Measurements from ENCODE around the gene TNPO2. TPM values are rescaled to one million over a fixed set of nuclear protein-coding genes. Genes with fewer than 3 reads are reported as not detected.
"Not testable (repeated sequence)": the region's sequence is repeated elsewhere in the genome, so short reads cannot be mapped to it uniquely, and the experiment has no call there.

TNPO2 gene
- total RNA-seq, 1 donor from 2014 or later, result 163 TPM

DNA sequence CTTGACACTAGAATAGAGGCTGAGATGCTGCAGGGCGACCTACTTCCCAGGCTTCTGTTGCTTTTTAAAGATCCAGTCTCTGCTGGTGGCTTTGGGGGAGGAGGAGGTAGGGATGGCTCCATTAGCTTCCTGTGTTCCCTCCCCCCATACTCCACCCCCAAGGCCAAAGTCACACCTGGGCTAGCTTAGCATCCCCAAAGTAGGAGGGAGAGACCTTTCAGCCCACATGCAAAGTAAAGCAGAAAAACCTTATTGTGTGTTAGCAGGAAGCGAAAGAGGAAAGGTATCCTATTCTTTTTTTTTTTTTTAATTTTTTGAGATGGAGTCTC is 3.2 kb upstream of the TNPO2 start:
- Mint-ChIP-seq H3K27me3 (no peaks in the 10 kb centered on the region), H3K4me1 (peaks cover 18% of the 10 kb centered on the region), H3K27ac (peak overlapping the region; percentile 59), H3K9me3 (no peaks in the 10 kb centered on the region), H3K36me3 (ENCODE audit: low read depth) (peaks cover 46% of the 10 kb centered on the region), H3K4me3 (no peak overlapping the region)
- no peak for DNase-seq
- intact Hi-C loops (cut with micrococcal nuclease), result no loop called here

DNA sequence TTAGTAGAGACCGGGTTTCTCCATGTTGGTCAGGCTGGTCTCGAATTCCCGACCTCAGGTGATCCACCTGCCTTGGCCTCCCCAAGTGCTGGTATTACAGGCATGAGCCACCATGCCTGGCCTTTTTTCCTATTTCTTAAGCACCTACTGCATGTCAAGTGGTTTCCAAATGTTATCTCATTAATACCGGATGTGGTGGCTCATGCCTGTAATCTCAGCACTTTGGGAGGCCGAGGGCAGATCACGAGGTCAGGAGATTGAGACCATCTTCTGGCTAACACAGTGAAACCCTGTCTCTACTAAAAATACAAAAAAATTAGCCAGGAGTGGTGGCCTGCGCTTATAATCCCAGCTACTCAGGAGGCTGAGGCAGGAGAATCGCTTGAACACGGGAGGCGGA is 1.9 kb upstream of the TNPO2 start:
- H3K27ac Mint-ChIP-seq; H3K27me3 Mint-ChIP-seq; H3K9me3 Mint-ChIP-seq; intact Hi-C loops (cut with micrococcal nuclease); DNase-seq; H3K4me3 Mint-ChIP-seq: not testable (repeated sequence)
- peaks cover 25% of the 10 kb centered on the region for H3K4me1 Mint-ChIP-seq
- peaks cover 54% of the 10 kb centered on the region for H3K36me3 Mint-ChIP-seq (ENCODE audit: low read depth)

DNA sequence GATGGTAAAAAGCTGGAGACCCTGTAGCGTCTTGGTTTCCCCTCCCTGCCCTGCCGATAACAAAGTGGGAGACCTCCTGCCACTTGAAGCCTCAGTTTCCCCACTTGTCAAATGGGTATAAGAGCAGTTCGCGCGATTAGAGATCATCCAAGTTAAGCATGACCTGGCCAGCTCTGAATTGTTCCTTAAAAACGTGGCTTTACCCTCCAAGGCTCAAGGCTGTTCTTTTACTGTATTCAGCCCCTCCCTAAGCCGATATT is 421 bp downstream of the TNPO2 start:
- Mint-ChIP-seq H3K4me1 (peaks cover 33% of the 10 kb centered on the region), H3K9me3 (no peaks in the 10 kb centered on the region), H3K27me3 (no peaks in the 10 kb centered on the region), H3K27ac (peak overlapping the region; percentile 93), H3K36me3 (ENCODE audit: low read depth) (peaks cover 51% of the 10 kb centered on the region), H3K4me3 (peak overlapping the region; percentile 95)
- peak; percentile 69 for DNase-seq
- intact Hi-C loops (cut with micrococcal nuclease), result loop anchor here (5.0 kb wide), 1 partner anchor 69 kb away; the partner anchor contains the start of gene JUNB

DNA sequence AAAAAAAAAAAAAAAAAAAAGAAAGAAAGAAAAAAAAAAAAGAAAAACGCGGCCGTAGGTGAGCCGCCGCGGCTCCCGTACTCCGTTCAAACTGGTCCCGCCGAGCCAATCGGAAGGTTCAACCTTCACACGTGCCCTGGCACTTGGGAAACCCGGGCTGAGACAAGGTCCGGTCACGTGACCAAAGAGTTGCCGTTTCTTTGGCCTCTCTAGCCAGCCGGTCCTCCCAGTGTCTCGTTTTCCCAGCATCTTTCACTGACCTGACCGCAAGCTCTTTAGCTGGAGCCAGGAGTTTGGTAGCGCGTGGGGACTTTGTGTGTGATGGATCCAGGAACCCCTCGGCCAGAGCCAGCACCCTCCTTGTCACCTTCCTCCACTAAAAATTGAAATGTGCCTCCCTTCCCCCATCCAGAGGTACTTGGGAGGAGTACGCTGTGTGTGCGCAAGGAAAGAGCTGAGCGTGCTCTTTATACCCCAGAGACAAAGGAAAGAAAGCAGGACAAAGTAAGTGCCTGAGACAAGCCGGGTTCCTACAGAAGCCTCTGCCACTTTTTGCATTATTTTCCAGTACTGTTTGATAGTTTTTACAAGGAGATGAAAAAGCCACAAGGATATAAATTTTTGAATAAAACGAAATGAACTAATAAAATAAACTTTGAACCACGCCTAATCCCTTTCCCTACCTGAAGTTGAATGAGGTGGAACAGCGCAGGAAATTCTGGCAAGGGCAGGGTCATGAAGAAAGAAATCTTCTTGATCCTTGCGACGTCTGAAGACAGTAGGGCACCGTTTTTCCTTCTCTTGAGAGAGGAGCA is 959 bp downstream of the TNPO2 start:
- H3K4me1 Mint-ChIP-seq, result peaks cover 33% of the 10 kb centered on the region
- intact Hi-C loops (cut with micrococcal nuclease), result loop anchor here (1.0 to 5.0 kb wide), 3 partner anchors 11 to 70 kb away; partner anchors contain the start of genes DHPS and JUNB
- no peaks in the 10 kb centered on the region for H3K9me3 Mint-ChIP-seq
- DNase-seq, result peak; percentile 98
- H3K36me3 Mint-ChIP-seq (ENCODE audit: low read depth), result peaks cover 49% of the 10 kb centered on the region
- peak overlapping the region; percentile 95 for H3K4me3 Mint-ChIP-seq
- no peaks in the 10 kb centered on the region for H3K27me3 Mint-ChIP-seq
- peak overlapping the region; percentile 93 for H3K27ac Mint-ChIP-seq

DNA sequence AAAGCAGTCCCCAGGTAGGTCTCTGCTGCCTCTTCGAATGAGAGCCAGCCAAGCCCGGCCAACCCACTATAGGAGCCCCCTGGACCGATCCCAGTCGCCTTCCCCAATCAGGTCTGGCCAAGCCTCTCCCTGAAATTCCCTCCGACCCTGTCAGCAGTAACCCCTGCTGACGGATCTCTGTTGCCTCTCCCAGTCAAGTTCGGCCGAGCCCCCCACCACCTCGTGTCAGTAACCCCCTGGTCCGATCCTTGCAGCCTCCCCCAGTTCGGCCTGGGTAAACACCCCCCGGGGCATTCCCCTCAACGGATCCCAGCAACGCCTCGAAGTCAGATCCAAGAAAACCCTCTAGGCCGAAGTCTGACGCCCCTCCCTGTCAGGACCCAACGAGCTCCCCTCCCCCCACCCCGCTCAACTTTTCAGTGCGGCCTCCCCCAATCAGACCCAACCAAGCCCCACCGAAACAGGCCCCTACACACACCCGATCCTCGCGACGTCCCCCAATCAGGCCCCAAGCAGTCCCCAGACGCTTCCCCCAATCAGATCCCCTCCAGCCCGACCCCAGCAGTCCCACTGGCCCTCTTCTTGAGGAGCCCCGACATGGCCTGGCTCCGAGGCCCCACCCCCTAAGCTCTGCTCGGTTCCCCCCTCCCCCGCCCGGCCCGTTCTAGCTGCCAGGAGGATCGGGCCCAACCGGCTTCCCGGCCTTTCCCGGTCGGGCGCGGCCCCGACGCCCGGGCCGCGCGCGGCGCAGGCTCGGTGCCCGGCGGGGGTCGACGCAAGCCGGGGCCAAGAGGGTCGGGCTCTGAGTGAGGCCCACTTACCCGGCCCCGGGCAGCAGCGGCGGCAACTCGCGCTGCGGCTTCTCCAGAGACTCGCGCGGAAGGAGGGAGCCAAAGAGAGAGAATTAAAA is 1.8 kb downstream of the TNPO2 start:
- Mint-ChIP-seq H3K36me3 (ENCODE audit: low read depth) (peaks cover 47% of the 10 kb centered on the region), H3K9me3 (no peaks in the 10 kb centered on the region), H3K4me1 (peaks cover 33% of the 10 kb centered on the region), H3K27me3 (no peaks in the 10 kb centered on the region), H3K27ac (peak overlapping the region; percentile 93), H3K4me3 (peak overlapping the region; percentile 95)
- intact Hi-C loops (cut with micrococcal nuclease), result loop anchor here (1.0 to 5.0 kb wide), 3 partner anchors 11 to 70 kb away; partner anchors contain the start of genes DHPS and JUNB
- peak; percentile 84 for DNase-seq

DNA sequence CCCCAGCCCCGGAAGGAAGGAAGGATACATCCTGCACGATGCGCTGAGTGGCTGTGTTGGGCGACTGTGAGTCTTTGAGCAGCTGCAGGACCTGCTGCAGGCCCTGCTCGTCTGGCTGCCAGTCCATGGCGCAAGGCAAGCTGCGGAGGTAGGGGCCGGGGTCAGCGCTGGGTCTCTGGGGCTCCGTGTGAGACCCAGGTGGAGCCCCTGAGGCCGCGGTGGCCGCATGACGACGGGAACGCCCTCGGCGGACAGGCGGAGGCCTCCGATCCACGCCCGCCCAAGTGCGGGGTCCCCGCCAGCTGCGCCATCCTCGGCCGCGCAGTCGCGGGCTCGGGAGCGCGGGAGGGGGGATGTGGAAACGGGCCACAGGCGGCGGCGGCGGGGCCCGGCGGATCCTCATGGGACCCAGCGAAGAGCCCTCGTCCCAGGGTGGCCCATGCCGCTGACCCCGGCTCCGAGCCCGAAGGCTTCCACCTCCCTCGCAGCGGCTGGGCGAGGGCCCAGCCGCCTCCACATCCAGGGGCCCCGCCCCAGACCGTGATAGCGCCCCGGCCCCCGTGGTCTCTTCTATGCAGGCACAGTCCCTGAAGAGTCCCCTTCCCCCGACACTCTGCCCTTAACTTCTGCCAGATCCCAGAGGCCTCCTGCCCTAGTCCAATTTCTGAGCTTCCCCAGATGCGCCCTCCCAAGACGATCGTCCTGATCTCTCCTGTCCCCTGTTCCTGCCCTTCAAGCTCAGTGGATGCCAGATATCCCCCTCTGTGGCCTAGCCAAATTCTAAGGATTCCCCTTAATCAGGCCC is 2.7 kb downstream of the TNPO2 start:
- H3K27ac Mint-ChIP-seq, result peak overlapping the region; percentile 92
- DNase-seq, result peak; percentile 75
- peaks cover 35% of the 10 kb centered on the region for H3K4me1 Mint-ChIP-seq
- H3K27me3 Mint-ChIP-seq, result no peaks in the 10 kb centered on the region
- intact Hi-C loops (cut with micrococcal nuclease), result loop anchor here (5.0 kb wide), 1 partner anchor 71 kb away; the partner anchor contains the start of gene JUNB
- peaks cover 48% of the 10 kb centered on the region for H3K36me3 Mint-ChIP-seq (ENCODE audit: low read depth)
- H3K9me3 Mint-ChIP-seq, result no peaks in the 10 kb centered on the region
- peak overlapping the region; percentile 93 for H3K4me3 Mint-ChIP-seq

DNA sequence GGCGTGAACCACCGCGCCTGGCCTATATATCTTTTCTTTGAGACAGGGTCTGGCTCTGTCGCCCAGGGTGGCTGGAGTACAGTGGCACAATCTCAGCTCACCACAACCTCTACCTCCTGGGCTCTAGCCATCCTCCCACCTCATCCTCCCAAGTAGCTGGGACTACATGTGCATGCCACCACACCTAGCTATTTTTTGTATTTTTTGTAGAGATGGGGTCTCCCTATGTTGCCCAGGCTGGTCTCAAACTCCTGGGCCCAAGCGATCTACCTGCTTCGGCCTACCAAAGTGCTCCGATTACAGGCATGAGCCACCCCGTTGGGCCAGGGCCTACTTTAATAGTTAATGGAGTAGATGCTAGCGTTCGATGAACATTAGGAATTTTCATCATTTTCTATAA is 3.4 kb downstream of the TNPO2 start:
- intact Hi-C loops (cut with micrococcal nuclease), result loop anchor here (5.0 kb wide), 1 partner anchor 72 kb away; the partner anchor contains the start of gene JUNB
- Mint-ChIP-seq H3K27ac (peak overlapping the region; percentile 77), H3K4me3 (peak overlapping the region; percentile 93), H3K27me3 (no peaks in the 10 kb centered on the region), H3K36me3 (ENCODE audit: low read depth) (peaks cover 53% of the 10 kb centered on the region), H3K4me1 (peaks cover 35% of the 10 kb centered on the region), H3K9me3 (no peaks in the 10 kb centered on the region)
- DNase-seq, result no peak

DNA sequence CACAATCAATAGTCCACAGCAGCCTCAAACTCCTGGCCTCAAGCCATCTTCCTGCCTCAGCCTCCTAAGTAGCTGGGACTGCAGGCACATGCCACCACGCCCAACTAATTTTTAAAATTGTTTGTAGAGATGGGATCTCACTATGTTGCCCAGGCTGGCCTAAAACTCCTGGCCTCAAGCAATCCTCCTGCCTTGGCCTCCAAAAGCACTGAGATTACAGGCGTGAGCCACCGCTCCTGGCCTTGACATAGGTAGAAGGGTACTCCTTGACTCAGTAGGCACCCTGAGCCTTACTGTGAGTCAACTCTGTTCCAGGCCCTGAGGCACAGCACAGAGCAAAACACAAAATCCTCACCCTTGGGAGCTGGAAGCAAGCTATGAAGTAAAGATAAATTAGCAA is 7.8 kb downstream of the TNPO2 start:
- DNase-seq, result no peak
- intact Hi-C loops (cut with micrococcal nuclease), result no loop called here
- no peak overlapping the region for H3K4me3 Mint-ChIP-seq
- peaks cover 58% of the 10 kb centered on the region for H3K36me3 Mint-ChIP-seq (ENCODE audit: low read depth)
- no peaks in the 10 kb centered on the region for H3K27me3 Mint-ChIP-seq
- no peaks in the 10 kb centered on the region for H3K9me3 Mint-ChIP-seq
- peaks cover 19% of the 10 kb centered on the region for H3K4me1 Mint-ChIP-seq
- H3K27ac Mint-ChIP-seq, result no peak overlapping the region

DNA sequence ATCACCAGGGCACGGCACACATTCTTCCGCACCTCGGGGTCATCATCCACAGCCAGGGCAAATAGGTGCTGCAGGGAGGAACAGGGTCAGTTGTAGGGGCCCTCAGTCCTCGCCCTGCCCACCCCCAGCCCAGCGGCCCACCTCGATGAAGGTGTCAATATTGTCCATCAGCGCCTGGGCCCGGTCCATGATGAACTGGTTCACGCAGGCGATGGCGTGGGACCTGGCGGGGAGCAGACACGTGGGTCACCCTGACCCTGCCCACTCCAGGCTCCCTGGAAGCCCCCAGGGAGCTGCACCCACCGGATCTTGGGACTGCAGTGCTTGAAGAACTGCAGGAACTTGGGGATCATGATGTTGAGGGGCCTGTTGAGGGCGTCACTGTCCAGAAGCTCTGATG is 8.6 kb downstream of the TNPO2 start:
- no peak overlapping the region for H3K4me3 Mint-ChIP-seq
- intact Hi-C loops (cut with micrococcal nuclease), result no loop called here
- DNase-seq, result no peak
- H3K27me3 Mint-ChIP-seq, result no peaks in the 10 kb centered on the region
- H3K9me3 Mint-ChIP-seq, result no peaks in the 10 kb centered on the region
- peaks cover 60% of the 10 kb centered on the region for H3K36me3 Mint-ChIP-seq (ENCODE audit: low read depth)
- H3K27ac Mint-ChIP-seq, result no peak overlapping the region
- peaks cover 13% of the 10 kb centered on the region for H3K4me1 Mint-ChIP-seq

DNA sequence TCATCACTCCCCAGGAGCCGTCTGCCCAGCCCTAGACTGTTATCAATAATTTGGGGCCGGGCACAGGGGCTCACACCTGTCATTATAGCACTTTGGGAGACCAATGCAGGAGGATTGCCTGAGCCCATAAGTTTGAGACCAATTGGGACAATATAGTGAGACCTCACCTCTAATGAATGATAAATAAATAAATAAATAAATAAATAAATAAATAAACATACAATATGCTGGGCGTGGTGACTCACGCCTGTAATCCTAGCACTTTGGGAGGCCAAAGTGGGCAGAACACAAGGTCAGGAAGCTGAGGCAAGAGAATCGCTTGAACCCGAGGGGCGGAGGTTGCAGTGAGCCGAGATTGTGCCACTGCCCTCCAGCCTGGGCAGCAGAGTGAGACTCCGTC is 10.4 kb downstream of the TNPO2 start:
- H3K9me3 Mint-ChIP-seq; H3K4me3 Mint-ChIP-seq; DNase-seq; intact Hi-C loops (cut with micrococcal nuclease); H3K27ac Mint-ChIP-seq; H3K4me1 Mint-ChIP-seq; H3K27me3 Mint-ChIP-seq: not testable (repeated sequence)
- peaks cover 57% of the 10 kb centered on the region for H3K36me3 Mint-ChIP-seq (ENCODE audit: low read depth)

DNA sequence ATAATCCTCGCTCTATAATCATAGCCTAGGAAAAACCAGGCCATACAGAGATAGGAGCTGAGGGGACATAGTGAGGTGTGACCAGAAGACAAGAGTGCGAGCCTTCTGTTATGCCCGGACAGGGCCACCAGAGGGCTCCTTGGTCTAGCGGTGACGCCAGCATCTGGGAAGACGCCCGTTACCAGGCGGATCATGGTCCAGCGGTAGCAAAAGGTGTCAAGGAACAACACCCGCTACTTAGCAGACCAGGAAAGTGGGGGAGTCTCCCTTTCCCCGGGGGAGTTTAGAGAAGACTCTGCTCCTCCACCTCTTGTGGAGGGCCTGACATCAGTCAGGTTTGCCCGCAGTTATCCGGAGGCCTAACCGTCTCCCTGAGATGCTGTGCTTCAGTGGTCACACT is 11.7 kb downstream of the TNPO2 start:
- H3K9me3 Mint-ChIP-seq; H3K4me1 Mint-ChIP-seq; intact Hi-C loops (cut with micrococcal nuclease); H3K4me3 Mint-ChIP-seq; H3K27ac Mint-ChIP-seq; H3K27me3 Mint-ChIP-seq: not testable (repeated sequence)
- H3K36me3 Mint-ChIP-seq (ENCODE audit: low read depth), result peaks cover 55% of the 10 kb centered on the region
- DNase-seq, result peak; percentile 72

DNA sequence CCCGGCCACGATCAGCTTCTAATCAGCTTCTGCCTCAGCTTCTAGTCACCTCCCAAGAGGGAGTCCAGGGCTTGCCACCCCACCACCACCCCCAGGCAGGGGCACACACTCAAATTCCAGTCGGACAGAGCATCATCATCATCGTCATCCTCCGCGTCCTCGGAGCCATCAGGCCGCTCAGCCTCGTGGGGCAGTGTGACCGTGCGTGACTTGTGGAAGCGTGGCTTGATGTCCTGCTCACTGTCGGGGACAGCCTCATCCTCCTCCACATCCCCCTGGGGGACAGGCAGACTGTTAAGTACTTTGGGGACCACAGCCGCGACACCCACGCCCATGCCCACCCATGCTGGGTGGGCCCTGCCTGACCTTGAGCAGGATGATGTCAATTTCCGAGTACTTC is 12.5 kb downstream of the TNPO2 start:
- Mint-ChIP-seq H3K27ac (no peak overlapping the region), H3K4me1 (no peaks in the 10 kb centered on the region), H3K9me3 (no peaks in the 10 kb centered on the region), H3K36me3 (ENCODE audit: low read depth) (peaks cover 54% of the 10 kb centered on the region), H3K4me3 (no peak overlapping the region), H3K27me3 (no peaks in the 10 kb centered on the region)
- no peak for DNase-seq
- intact Hi-C loops (cut with micrococcal nuclease), result no loop called here

DNA sequence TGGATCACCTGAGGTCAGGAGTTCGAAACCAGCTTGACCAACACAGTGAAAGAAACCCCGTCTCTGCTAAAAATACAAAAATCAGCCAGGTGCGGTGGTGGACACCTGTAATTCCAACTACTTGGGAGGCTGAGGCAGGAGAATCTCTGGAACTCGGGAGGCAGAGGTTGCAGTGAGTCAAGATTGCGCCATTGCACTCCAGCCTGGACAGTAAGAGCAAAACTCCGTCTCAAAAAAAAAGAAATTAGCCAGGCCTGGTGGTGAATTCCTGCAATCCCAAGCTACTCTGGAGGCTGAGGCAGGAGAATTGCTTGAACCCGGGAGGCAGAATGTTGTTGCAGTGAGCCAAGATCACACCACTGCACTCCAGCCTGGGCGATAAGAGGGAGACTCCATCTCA is 15.1 kb downstream of the TNPO2 start:
- H3K4me3 Mint-ChIP-seq, result no peak overlapping the region
- H3K27me3 Mint-ChIP-seq, result no peaks in the 10 kb centered on the region
- no peaks in the 10 kb centered on the region for H3K4me1 Mint-ChIP-seq
- H3K9me3 Mint-ChIP-seq, result no peaks in the 10 kb centered on the region
- H3K27ac Mint-ChIP-seq, result no peak overlapping the region
- no peak for DNase-seq
- intact Hi-C loops (cut with micrococcal nuclease), result no loop called here
- H3K36me3 Mint-ChIP-seq (ENCODE audit: low read depth), result peaks cover 60% of the 10 kb centered on the region

All from activated CD4-positive, alpha-beta T cell treated with anti-CD3 and anti-CD28 coated beads, Interleukin-2, amount 10 ng/mL, durations not matched to agents 24 days and 14 days (primary cell).